ENCODE results near the gene CSNK2A1.

The CSNK2A1 gene

GRCh38 chr20:564192-564591 lies 20.6 kb upstream of the CSNK2A1 start:
- DNase-seq (ENCODE audit: low read depth): no peak

- DNase-seq (ENCODE audit: low read depth): no peak
These were observed 19.6 kb upstream of the CSNK2A1 start for GRCh38 chr20:563187-563586.

GRCh38 chr20:562232-562897 lies 18.8 kb upstream of the CSNK2A1 start:
- no peak for DNase-seq (ENCODE audit: low read depth)

- DNase-seq (ENCODE audit: low read depth): no peak
These were observed 18.0 kb upstream of the CSNK2A1 start for GRCh38 chr20:561437-562231.

GRCh38 chr20:560680-561079 lies 17.1 kb upstream of the CSNK2A1 start:
- DNase-seq (ENCODE audit: low read depth): no peak

GRCh38 chr20:558117-558516 lies 14.5 kb upstream of the CSNK2A1 start:
- no peak for DNase-seq (ENCODE audit: low read depth)

GRCh38 chr20:556984-557383 lies 13.4 kb upstream of the CSNK2A1 start:
- no peak for DNase-seq (ENCODE audit: low read depth)

GRCh38 chr20:555976-556385 lies 12.4 kb upstream of the CSNK2A1 start:
- DNase-seq (ENCODE audit: low read depth): no peak

- DNase-seq (ENCODE audit: low read depth): no peak
These were observed 7.0 kb upstream of the CSNK2A1 start for GRCh38 chr20:550611-551010.

GRCh38 chr20:549722-550496 lies 6.3 kb upstream of the CSNK2A1 start:
- DNase-seq (ENCODE audit: low read depth): no peak

GRCh38 chr20:548906-549305 lies 5.3 kb upstream of the CSNK2A1 start:
- DNase-seq (ENCODE audit: low read depth): no peak

GRCh38 chr20:547394-547793 lies 3.8 kb upstream of the CSNK2A1 start:
- DNase-seq (ENCODE audit: low read depth): no peak

- DNase-seq (ENCODE audit: low read depth): no peak
These were observed 2.8 kb upstream of the CSNK2A1 start for GRCh38 chr20:546353-546752.

GRCh38 chr20:544153-544725 lies 649 bp upstream of the CSNK2A1 start:
- DNase-seq (ENCODE audit: low read depth): no peak

- no peak for DNase-seq (ENCODE audit: low read depth)
These were observed 717 bp downstream of the CSNK2A1 start for GRCh38 chr20:542777-543368.

- no peak for DNase-seq (ENCODE audit: low read depth)
These were observed 3.0 kb downstream of the CSNK2A1 start for GRCh38 chr20:540391-541201.

GRCh38 chr20:539848-540247 lies 3.7 kb downstream of the CSNK2A1 start:
- DNase-seq (ENCODE audit: low read depth): peak; percentile 40

- DNase-seq (ENCODE audit: low read depth): no peak
These were observed 4.4 kb downstream of the CSNK2A1 start for GRCh38 chr20:539191-539590.

GRCh38 chr20:537983-538382 lies 5.6 kb downstream of the CSNK2A1 start:
- DNase-seq (ENCODE audit: low read depth): no peak

- DNase-seq (ENCODE audit: low read depth): no peak
These were observed 7.1 kb downstream of the CSNK2A1 start for GRCh38 chr20:536426-537010.

- DNase-seq (ENCODE audit: low read depth): no peak
These were observed 7.6 kb downstream of the CSNK2A1 start for GRCh38 chr20:535958-536357.
